GM10248 (cell line): ENCODE results near the gene GAST.

Experiments used
- CTCF ChIA-PET: fragments of 300-600 bp; sonication (Branson Sonifier 250); formaldehyde crosslinking; extraction: SDS; loops from one replicate; lab custom pipeline; 2021; ENCODE audit warnings: antibody characterized with exemption; lab: Yijun Ruan, JAX
- POLR2A ChIA-PET: fragments of 350-650 bp; sonication (Branson Sonifier 250); formaldehyde crosslinking; extraction: SDS; loops from one replicate; lab custom pipeline; 2020; ENCODE audit warnings: antibody characterized with exemption; lab: Yijun Ruan, JAX
- DNase-seq: peaks from one replicate; pipeline ENCODE4 v3.0.0; 2012; ENCODE audit errors: extremely low spot score
- CTCF ChIP-seq: IDR thresholded peaks from 2 replicates; pipeline ENCODE4 v1.5.1; 2012; ENCODE audit warnings: mild to moderate bottlenecking, low read depth; ENCODE audit errors: extremely low read depth, missing control alignments, control extremely low read depth

The GAST gene

DNA sequence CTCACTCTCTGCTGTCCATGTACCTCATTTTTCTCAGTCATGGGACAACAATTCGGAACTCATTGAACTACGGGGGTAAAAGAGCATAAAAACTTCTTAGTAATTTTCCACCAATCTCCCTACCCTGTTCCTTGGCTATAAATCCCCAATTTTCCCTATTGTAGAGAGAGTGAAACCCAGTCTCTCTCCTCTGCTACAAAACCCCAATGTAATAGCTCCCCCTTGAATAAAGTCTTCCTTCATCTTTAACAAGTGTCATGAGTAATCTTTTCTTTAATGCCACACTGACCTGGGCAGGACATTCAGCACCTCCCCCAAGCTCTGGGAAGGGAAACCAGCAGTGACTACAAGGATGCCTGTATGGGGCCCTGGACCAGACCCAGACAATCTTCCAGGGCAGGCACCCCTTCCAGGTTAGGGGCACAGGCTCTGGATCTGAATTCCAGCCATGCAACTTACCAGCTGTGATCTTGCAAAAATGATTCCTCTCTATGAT lies 33.7 kb upstream of the GAST start:
- DNase-seq, result no peak
- CTCF ChIA-PET, result interaction anchor here (0.8 to 8.6 kb wide), 8 partner anchors 10 to 260 kb away, joined by 3 to 118 read pairs (median 14); partner anchors contain the start of genes EIF1 and JUP
- no peak for TF ChIP-seq CTCF
- POLR2A ChIA-PET, result interaction anchor here (0.5 to 5.2 kb wide), 7 partner anchors 11 to 1689 kb away, joined by 3 to 134 read pairs (median 5); partner anchors contain the start of genes EIF1 and JUP

DNA sequence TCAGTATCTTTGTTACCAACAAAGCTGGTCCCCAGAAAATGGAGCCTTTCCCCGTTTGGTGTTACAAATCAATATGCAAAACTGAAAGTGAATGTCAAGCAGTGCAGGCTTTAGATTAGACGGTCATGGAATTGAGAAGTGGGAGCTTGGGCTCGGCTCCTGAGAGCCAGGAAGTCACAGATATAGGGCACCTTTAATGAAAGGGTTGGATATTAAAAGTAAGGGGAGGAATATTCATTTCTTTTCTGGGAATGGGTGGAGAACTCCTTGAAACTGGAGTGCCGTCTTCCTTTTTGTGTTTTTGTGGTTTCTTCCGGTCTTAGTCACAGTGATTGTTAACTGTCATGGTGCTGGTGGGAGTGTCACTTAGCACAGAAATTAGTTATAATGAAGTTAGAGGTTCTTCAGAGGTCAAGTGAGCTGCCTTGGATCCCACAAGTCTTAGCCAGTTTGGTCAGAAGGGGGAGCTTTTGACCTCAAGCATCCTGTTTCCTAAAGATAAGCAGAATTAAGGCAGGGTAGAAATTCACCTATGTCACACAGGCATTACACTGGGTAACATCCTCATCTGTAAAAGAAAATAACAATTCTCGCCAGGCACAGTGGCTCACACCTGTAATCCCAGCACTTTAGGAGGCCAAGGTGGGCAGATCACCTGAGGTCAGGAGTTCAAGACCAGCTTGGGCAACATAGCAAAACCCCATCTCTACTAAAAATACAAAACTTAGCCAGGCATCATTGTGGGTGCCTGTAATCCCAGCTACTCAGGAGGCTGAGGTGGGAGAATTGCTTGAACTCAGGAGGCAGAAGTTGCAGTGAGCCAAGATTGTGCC lies 33.0 kb upstream of the GAST start:
- ChIA-PET CTCF (interaction anchor here (0.8 to 8.6 kb wide), 9 partner anchors 11 to 259 kb away, joined by 3 to 118 read pairs (median 4); partner anchors contain the start of genes EIF1 and JUP), POLR2A (interaction anchor here (1.0 to 5.2 kb wide), 5 partner anchors 11 to 18 kb away, joined by 4 to 134 read pairs (median 7); partner anchors contain the start of gene EIF1)
- no peak for DNase-seq
- TF ChIP-seq CTCF, result peak; percentile 61

DNA sequence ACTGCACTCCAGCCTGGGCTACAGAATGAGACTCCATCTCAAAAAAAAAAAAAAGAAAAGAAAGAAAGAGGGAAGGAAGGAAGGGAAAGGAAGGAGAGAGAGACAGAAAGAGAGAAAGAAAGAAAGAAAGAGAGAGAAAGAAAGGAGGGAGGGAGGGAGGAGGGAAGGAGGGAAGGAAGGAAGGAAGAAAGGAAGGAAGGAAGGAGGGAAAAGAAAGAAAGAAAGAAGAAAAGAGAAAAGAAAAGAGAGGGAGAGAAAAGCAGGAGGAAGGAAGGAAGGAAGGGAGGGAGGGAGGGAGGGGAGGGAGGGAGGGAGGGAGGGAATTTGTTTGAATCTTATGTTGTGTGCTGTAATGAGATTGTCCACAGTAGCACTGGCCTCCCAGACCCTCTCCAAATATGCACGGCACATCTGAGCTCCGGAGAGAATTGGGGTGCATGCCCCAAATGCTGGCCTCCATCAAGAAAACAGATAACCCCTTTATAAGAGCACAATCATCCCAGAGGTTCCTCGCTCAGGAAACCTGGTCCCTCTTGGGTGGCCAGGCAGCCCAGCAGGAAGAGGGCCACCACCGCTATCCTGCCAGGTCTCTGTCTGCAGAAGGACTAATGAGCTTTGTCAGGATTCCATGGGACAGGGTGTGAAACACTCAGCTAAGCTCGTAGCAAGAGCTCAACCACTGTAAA lies 32.2 kb upstream of the GAST start:
- no peak for DNase-seq
- POLR2A ChIA-PET, result interaction anchor here (1.7 to 5.2 kb wide), 2 partner anchors 11 to 17 kb away, joined by 8 to 134 read pairs; partner anchors contain the start of gene EIF1
- CTCF ChIA-PET, result interaction anchor here (1.0 to 8.6 kb wide), 7 partner anchors 12 to 131 kb away, joined by 3 to 118 read pairs (median 24); partner anchors contain the start of gene EIF1
- no peak for TF ChIP-seq CTCF

DNA sequence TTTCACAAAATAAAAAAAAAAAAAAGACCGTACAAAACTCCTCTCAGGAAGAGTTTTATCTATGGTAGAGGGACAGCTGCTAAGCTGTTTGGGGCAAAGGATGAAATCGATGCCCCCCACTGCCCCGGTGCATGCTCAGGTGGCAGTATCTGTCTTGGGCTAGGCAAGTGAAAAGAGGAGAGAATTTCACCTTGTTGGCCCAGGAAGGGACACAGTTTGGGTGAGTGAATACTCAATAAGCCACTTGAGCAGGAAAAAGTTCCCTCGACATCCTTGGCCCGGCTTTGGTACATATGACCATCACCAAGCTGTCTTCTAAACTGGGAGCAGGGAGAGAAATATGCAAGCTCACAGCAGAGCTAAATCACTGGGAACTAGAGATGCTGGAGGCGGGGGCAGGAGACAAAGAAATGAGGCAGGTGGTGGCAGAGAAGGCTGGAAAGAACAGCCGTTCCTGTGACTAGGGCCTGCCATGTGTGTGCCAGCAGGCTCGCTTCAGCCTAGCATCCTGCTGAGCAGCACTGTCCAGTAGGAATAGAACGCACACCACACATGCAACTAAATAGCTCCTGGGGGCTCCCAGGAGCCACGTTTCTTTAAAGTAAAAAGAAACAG lies 31.6 kb upstream of the GAST start:
- ChIA-PET POLR2A (interaction anchor here (5.2 kb wide), 1 partner anchor 10 kb away, joined by 134 read pairs; the partner anchor contains the start of gene EIF1), CTCF (interaction anchor here (1.6 to 8.6 kb wide), 4 partner anchors 12 to 25 kb away, joined by 4 to 118 read pairs (median 80); partner anchors contain the start of gene EIF1)
- TF ChIP-seq CTCF, result no peak
- no peak for DNase-seq

DNA sequence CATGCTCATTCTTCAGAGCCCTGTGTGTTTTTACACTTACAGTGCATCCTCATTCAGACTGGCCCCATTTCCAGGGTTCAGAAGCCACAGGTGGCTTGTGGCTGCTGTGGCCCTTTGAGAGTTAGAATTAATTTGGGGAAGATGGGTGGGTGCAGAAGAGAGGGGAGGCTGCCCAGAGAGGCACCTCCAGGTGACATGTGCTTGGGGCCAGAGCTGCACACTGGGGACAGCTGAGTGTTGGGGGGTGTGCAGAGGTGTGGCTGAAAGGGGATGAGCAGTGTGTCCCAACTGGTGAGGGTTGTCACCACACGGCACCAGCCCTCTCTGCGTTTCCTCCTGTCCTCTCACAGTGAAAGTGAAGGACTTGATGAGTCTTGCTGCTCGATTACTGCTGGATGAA lies 30.4 kb upstream of the GAST start:
- TF ChIP-seq CTCF, result no peak
- ChIA-PET CTCF (interaction anchor here (5.4 to 8.6 kb wide), 3 partner anchors 10 to 19 kb away, joined by 42 to 118 read pairs (median 118); partner anchors contain the start of gene EIF1), POLR2A (interaction anchor here (0.7 kb wide), 1 partner anchor 9 kb away, joined by 3 read pairs; no protein-coding TSS in a partner anchor)
- DNase-seq, result no peak
